IPS DF 4.7 (cell line): ENCODE measurements around the gene FGF13.

Experiments used
- DNase-seq: peaks from one replicate; pipeline ENCODE4 v3.0.0-alpha.2; 2013; ENCODE audit warnings: low spot score; ENCODE audit errors: extremely low read depth

FGF13 gene

GRCh38 chrX:138664466-138664865, 47.1 kb downstream of the FGF13 start:
- DNase-seq = no peak

GRCh38 chrX:138664016-138664415, 47.5 kb downstream of the FGF13 start:
- DNase-seq = no peak

DNA sequence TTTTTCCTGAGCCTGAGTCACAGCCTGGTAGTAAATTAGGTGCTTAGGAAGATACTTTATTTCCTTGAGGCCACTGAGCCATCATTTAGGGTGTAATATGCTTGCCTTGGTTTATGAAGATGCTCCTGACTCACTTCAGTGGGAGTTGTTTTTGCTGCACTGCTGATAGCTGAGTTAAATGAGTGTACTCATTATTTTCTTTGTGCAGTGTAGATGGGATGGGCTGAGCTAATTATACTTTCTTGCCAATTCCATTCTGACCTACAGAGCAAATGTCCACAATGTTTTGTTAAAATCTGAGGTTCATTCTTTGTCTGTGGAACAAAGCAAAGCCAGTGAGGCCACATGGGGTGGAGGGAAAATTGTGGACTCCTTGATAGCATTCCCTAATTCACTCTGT, 60.0 kb downstream of the FGF13 start:
- no peak for DNase-seq

DNA sequence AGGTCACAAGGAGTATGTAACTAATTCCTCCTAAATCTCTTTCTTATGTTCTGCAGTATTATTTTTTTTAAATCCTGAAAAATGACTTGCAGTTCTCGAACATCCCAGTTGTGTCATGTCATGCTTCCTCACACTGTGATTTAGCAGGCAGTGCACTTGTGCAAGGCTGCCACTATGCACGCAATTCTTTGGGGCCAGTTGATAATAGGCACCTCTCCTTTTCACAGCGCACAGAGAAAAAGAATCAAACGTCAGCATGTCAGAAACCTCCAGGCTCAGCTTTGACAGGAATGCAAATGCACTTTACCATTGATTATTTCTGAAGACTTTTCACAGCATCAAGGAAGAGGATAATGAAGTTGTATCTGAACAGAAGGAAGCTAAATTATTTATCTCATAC, 62.9 kb downstream of the FGF13 start:
- DNase-seq = no peak

- DNase-seq = no peak
Observed at GRCh38 chrX:138638996-138639395, 72.5 kb downstream of the FGF13 start.
